GM18858 (cell line): ENCODE data around the gene NPFFR2.
A peak's percentile ranks its signal among the peaks of the same experiment; 100 is the strongest.
"Not testable (repeated sequence)": the region's sequence is repeated elsewhere in the genome, so short reads cannot be mapped to it uniquely, and the experiment has no call there.

Experiments
- ATAC-seq: cut with Tn5 transposase; IDR thresholded peaks from one replicate; pipeline ENCODE4 v1.9.1; 2021; ENCODE audit not compliant: unreplicated experiment

Gene NPFFR2

GRCh38 chr4:72110886-72111285 lies 79.1 kb downstream of the NPFFR2 start:
- ATAC-seq, result no peak

GRCh38 chr4:72111863-72112262 lies 80.1 kb downstream of the NPFFR2 start:
- ATAC-seq, result no peak

- peak; percentile 96 for ATAC-seq
Measured at GRCh38 chr4:72112514-72113156, 80.8 kb downstream of the NPFFR2 start.

- ATAC-seq, result peak; percentile 86
Measured at GRCh38 chr4:72118017-72118416, 86.2 kb downstream of the NPFFR2 start.

- no peak for ATAC-seq
Measured at GRCh38 chr4:72119946-72120345, 88.1 kb downstream of the NPFFR2 start.

GRCh38 chr4:72128741-72129140 lies 96.9 kb downstream of the NPFFR2 start:
- no peak for ATAC-seq

- no peak for ATAC-seq
Measured at GRCh38 chr4:72136429-72136828, 104.6 kb downstream of the NPFFR2 start.

- ATAC-seq, result not testable (repeated sequence)
Measured at GRCh38 chr4:72139997-72140396, 108.2 kb downstream of the NPFFR2 start.

- ATAC-seq, result no peak
Measured at GRCh38 chr4:72144241-72144640, 112.4 kb downstream of the NPFFR2 start.

- no peak for ATAC-seq
Measured at GRCh38 chr4:72152731-72153130, 120.9 kb downstream of the NPFFR2 start.

GRCh38 chr4:72153634-72154033 lies 121.8 kb downstream of the NPFFR2 start:
- not testable (repeated sequence) for ATAC-seq

- not testable (repeated sequence) for ATAC-seq
Measured at GRCh38 chr4:72169285-72169684, 137.5 kb downstream of the NPFFR2 start.

- ATAC-seq, result no peak
Measured at GRCh38 chr4:72169861-72170260, 138.1 kb downstream of the NPFFR2 start.

- ATAC-seq, result no peak
Measured at GRCh38 chr4:72171761-72172160, 140.0 kb downstream of the NPFFR2 start.

GRCh38 chr4:72179342-72179741 lies 147.5 kb downstream of the NPFFR2 start:
- ATAC-seq, result no peak

- peak; percentile 93 for ATAC-seq
Measured at GRCh38 chr4:72186714-72187113, 154.9 kb downstream of the NPFFR2 start.

GRCh38 chr4:72194046-72194445 lies 162.2 kb downstream of the NPFFR2 start:
- ATAC-seq, result no peak

- ATAC-seq, result no peak
Measured at GRCh38 chr4:72194453-72194852, 162.7 kb downstream of the NPFFR2 start.
